Measurements from ENCODE around the gene C22orf23. TPM values are rescaled to one million over a fixed set of nuclear protein-coding genes. Genes with fewer than 3 reads are reported as not detected.

Gene C22orf23
- total RNA-seq, 4 donors from 2014 or later = 0.59 to 1.7 (median 0.73) TPM

DNA sequence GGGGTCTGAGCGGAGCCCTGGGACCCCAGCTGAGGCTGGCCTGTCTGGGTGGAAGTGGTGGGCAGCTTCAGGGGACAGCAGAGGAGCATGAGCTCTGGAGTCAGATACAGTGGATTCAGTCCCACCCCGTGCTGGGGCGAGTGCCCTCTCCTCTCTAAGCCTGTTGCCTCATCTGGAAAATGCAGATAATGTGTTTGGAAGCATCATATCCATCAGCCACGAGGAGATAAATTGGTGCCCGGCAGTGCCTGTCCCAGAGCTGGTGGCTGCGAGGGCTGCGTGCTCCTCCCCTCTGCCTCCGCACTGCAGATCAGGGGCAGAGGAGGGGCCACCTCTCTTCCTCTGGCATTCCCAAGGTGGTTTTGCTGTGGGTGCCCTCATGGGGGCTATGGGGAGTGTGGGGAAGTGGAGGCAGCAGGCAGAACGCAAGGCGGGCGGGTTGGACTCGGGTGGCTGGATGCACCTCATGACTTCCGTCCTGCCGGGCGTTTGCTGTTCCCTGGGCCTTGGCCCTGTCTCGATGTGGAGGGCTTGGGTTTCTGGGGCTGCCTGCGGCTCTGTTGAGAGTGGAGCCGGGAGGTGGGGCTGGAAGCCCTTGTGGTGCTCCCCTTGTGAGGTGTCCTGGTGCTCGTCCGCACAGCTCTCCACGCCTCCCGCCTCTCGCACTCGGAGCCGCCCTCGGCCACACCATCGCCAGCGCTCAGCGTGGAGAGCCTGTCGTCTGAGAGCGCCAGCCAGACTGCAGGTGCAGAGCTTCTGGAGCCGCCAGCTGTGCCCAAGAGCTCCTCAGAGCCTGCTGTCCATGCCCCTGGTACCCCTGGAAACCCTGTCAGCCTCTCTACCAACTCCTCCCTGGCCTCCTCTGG, 26.4 kb downstream of the C22orf23 start:
- WGBS, 2 donors = 96% methylated on average over 24 to 26 of the region's 32 CpGs
- no peak for DNase-seq
- no peak overlapping the region for H3K4me3 ChIP-seq (replicated peaks in 1 of 3)
- no peak for TF ChIP-seq POLR2A (IDR thresholded peaks at IDR 0.05)
- TF ChIP-seq, protein P1, sequence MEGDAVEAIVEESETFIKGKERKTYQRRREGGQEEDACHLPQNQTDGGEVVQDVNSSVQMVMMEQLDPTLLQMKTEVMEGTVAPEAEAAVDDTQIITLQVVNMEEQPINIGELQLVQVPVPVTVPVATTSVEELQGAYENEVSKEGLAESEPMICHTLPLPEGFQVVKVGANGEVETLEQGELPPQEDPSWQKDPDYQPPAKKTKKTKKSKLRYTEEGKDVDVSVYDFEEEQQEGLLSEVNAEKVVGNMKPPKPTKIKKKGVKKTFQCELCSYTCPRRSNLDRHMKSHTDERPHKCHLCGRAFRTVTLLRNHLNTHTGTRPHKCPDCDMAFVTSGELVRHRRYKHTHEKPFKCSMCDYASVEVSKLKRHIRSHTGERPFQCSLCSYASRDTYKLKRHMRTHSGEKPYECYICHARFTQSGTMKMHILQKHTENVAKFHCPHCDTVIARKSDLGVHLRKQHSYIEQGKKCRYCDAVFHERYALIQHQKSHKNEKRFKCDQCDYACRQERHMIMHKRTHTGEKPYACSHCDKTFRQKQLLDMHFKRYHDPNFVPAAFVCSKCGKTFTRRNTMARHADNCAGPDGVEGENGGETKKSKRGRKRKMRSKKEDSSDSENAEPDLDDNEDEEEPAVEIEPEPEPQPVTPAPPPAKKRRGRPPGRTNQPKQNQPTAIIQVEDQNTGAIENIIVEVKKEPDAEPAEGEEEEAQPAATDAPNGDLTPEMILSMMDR (IDR thresholded peaks at IDR 0.05) = no peak
- no peaks in the 10 kb centered on the region for H3K9me3 ChIP-seq
- intact Hi-C loops (cut with DNase I) = no loop called here
- H3K27me3 ChIP-seq = no peaks in the 10 kb centered on the region
- H3K4me1 ChIP-seq = peaks cover 0 to 13% of the 10 kb centered on the region in 2 donors
- no peak overlapping the region for H3K27ac ChIP-seq
- peaks cover 19 to 38% of the 10 kb centered on the region in 2 donors for H3K36me3 ChIP-seq

- Histone ChIP-seq H3K4me1 (peaks cover 0 to 13% of the 10 kb centered on the region in 2 donors), H3K27ac (no peak overlapping the region)
These were observed 27.0 kb downstream of the C22orf23 start for GRCh38 chr22:37926358-37926757.

DNA sequence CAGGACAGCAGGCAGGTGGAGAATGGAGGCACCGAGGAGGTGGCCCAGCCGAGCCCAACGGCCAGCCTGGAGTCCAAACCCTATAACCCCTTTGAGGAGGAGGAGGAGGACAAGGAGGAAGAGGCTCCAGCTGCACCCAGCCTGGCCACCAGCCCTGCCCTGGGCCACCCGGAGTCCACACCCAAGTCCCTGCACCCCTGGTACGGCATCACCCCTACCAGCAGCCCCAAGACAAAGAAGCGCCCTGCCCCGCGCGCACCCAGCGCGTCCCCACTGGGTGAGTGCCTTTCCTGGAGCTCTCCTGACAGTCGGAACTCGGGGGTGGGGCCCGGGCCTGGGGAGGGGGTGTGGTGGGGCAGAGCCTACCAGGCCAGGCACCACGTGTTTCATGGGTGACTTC, 27.6 kb downstream of the C22orf23 start:
- Histone ChIP-seq H3K36me3 (peaks cover 25 to 38% of the 10 kb centered on the region in 2 donors), H3K4me3 (replicated peaks in 1 of 3) (no peak overlapping the region), H3K4me1 (peaks cover 0 to 9% of the 10 kb centered on the region in 2 donors), H3K9me3 (no peaks in the 10 kb centered on the region), H3K27ac (no peak overlapping the region), H3K27me3 (no peaks in the 10 kb centered on the region)
- no peak for TF ChIP-seq POLR2A (IDR thresholded peaks at IDR 0.05)
- TF ChIP-seq, protein P1 (IDR thresholded peaks at IDR 0.05) = no peak
- intact Hi-C loops (cut with DNase I) = no loop called here
- no peak for DNase-seq
- 95 to 96% methylated on average over 3 to 15 of the region's 15 CpGs for WGBS, 2 donors

More at GRCh38 chr22:37926358-37926757, 27.0 kb downstream of the C22orf23 start:
- TF ChIP-seq POLR2A (IDR thresholded peaks at IDR 0.05) = no peak
- TF ChIP-seq, protein P1 (IDR thresholded peaks at IDR 0.05) = no peak
- H3K36me3 ChIP-seq = peaks cover 24 to 38% of the 10 kb centered on the region in 2 donors
- DNase-seq = no peak
- no peak overlapping the region for H3K4me3 ChIP-seq (replicated peaks in 1 of 3)
- no peaks in the 10 kb centered on the region for H3K9me3 ChIP-seq
- WGBS, 2 donors = 97% methylated on average over 7 of the region's 7 CpGs; no CpG with 5 or more reads in 1 of the 2 donors
- no peaks in the 10 kb centered on the region for H3K27me3 ChIP-seq
- intact Hi-C loops (cut with DNase I) = no loop called here

DNA sequence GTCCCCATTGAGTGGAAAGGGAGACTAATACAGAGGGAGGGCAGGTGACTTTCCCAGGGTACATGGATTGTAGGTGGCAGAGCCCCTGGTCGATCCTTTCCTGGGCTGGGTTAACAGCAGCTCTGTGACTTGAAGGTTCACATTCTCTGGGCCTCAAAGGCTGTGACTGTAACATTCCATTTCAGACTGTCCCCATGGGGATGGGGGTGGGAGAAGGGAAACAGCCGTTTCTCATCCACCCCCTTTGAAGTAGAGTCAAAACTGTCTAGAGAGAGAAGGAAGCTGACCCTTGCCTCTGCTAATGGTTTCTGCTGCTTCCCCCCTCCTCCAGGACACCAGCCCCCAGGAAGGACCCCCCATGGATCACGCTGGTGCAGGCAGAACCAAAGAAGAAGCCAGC, 28.1 kb downstream of the C22orf23 start:
- Histone ChIP-seq H3K27ac (no peak overlapping the region), H3K36me3 (peaks cover 25 to 38% of the 10 kb centered on the region in 2 donors), H3K9me3 (no peaks in the 10 kb centered on the region), H3K4me3 (replicated peaks in 1 of 3) (no peak overlapping the region), H3K27me3 (no peaks in the 10 kb centered on the region), H3K4me1 (peaks cover 0 to 5% of the 10 kb centered on the region in 2 donors)
- no peak for DNase-seq
- TF ChIP-seq POLR2A (IDR thresholded peaks at IDR 0.05) = no peak
- TF ChIP-seq, protein P1 (IDR thresholded peaks at IDR 0.05) = no peak
- intact Hi-C loops (cut with DNase I) = no loop called here
- WGBS, 2 donors = 67 to 82% methylated on average over 2 to 3 of the region's 3 CpGs
